Bronchial epithelial cell (primary cell): Measurements from ENCODE around the gene KRT12. TPM values are rescaled to one million over a fixed set of nuclear protein-coding genes. Genes with fewer than 3 reads are reported as not detected.

Experiments used
- DNase-seq: peaks from one replicate; pipeline ENCODE4 v3.0.0-alpha.2; 2010; ENCODE audit warnings: low read depth
- FAIRE-seq: peaks from 2 replicates; lab custom pipeline; 2011; peaks lifted over from hg19 to GRCh38; lab: Jason Lieb, UNC
- H3K27me3 ChIP-seq: 2 replicates; pipeline ENCODE4 v1.5.1; 2011; ENCODE audit warnings: low read length; ENCODE audit not compliant: control insufficient read depth, insufficient read depth
- H3K36me3 ChIP-seq: 2 replicates; pipeline ENCODE4 v1.5.1; 2011; ENCODE audit warnings: low read length; ENCODE audit not compliant: control insufficient read depth, insufficient read depth
- H3K4me3 ChIP-seq: 2 replicates; pipeline ENCODE4 v1.5.1; 2011; ENCODE audit warnings: mild to moderate bottlenecking, low read depth, low read length, control low read depth
- total RNA-seq: library from RNA; depleted of rRNA; stranded (reverse); fragments of >200 nt; gene quantifications from 2 replicates; pipeline ENCODE4 v1.2.1, GENCODE V29; 2014
- TF ChIP-seq, protein P1 (sequence below): IDR thresholded peaks from 2 replicates; pipeline ENCODE4 v1.5.1; 2011; ENCODE audit warnings: mild to moderate bottlenecking, moderate library complexity, low read length, control low read depth, inconsistent platforms; ENCODE audit not compliant: insufficient read depth, severe bottlenecking

Gene KRT12
- total RNA-seq, 1 donor from 2014 or later, result not detected

DNA sequence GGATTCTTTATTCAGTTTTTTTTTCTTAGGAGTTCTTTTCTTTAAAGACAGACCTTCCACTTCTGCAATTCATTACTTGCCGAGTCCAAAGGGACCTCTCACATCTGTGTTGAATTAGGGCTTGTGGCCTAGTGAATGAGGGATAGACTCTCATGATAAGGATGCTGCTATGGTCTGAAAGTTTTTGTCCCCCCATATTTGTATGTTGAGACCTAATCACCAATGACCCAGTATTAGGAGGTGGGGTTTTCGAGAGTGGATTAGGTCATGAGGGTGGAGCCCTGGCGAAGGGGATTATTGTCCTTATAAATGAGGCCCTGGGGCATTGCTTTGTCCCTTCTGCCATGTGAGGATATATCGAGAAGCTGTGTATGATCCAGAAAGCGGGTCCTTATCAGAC lies 9.5 kb downstream of the KRT12 start:
- DNase-seq (no peak), FAIRE-seq (no peak)
- Histone ChIP-seq H3K36me3 (no peaks in the 10 kb centered on the region), H3K4me3 (no peak overlapping the region), H3K27me3 (no peaks in the 10 kb centered on the region)
- TF ChIP-seq, protein P1, sequence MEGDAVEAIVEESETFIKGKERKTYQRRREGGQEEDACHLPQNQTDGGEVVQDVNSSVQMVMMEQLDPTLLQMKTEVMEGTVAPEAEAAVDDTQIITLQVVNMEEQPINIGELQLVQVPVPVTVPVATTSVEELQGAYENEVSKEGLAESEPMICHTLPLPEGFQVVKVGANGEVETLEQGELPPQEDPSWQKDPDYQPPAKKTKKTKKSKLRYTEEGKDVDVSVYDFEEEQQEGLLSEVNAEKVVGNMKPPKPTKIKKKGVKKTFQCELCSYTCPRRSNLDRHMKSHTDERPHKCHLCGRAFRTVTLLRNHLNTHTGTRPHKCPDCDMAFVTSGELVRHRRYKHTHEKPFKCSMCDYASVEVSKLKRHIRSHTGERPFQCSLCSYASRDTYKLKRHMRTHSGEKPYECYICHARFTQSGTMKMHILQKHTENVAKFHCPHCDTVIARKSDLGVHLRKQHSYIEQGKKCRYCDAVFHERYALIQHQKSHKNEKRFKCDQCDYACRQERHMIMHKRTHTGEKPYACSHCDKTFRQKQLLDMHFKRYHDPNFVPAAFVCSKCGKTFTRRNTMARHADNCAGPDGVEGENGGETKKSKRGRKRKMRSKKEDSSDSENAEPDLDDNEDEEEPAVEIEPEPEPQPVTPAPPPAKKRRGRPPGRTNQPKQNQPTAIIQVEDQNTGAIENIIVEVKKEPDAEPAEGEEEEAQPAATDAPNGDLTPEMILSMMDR, result no peak

DNA sequence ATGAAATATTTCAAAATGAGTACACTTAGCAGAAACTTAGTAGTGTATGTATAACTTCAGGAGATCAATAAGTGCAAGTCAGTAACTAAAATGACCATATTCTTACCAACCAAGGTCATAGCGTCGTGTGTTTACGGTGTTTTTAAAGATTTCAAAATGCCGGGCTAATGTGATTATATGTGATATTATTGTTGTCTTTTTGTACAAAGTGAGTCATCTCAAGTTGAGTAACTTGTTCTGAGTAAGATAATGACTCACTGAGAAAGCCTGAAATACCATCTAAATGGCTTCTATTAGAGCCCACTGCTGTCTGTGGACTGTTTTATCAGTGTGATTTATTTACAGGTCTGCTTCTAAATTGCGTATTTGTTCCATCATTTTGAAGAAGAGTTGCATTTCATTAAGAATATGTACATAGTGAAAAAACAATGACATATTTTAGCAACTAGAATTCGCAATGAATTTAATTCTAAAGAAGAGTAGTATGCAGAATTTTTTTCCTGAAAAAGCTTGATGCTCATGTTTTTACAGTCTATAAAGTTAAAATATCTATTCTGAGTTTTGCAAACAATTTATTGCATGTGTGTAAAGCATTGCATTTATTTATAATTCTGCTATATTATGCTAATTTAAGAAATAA lies 12.7 kb downstream of the KRT12 start:
- Histone ChIP-seq H3K4me3 (no peak overlapping the region), H3K36me3 (no peaks in the 10 kb centered on the region), H3K27me3 (no peaks in the 10 kb centered on the region)
- TF ChIP-seq, protein P1, result no peak
- no peak for FAIRE-seq
- DNase-seq, result peak; percentile 93

DNA sequence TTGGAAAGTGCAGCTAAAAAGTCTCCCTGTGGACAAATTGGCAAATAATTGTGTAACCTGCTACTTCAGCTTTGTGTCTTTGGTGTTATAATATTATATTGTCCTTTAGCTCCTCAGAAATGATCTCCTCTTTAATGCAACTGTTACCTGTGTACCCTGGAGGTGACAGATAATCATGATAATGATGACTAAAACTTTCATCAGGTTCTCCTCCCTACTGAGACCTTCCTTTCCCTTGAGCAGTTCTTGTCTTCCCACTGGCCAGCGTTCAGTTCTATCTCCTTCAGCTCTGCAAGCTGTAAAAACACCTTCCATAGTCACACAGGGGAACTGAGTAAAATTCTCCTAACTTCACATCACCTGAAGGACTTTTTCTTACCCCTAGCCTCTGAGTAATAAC lies 14.7 kb downstream of the KRT12 start:
- FAIRE-seq (no peak), DNase-seq (peak; percentile 7)
- H3K27me3 ChIP-seq, result no peaks in the 10 kb centered on the region
- no peak overlapping the region for H3K4me3 ChIP-seq
- TF ChIP-seq, protein P1, result no peak
- no peaks in the 10 kb centered on the region for H3K36me3 ChIP-seq

DNA sequence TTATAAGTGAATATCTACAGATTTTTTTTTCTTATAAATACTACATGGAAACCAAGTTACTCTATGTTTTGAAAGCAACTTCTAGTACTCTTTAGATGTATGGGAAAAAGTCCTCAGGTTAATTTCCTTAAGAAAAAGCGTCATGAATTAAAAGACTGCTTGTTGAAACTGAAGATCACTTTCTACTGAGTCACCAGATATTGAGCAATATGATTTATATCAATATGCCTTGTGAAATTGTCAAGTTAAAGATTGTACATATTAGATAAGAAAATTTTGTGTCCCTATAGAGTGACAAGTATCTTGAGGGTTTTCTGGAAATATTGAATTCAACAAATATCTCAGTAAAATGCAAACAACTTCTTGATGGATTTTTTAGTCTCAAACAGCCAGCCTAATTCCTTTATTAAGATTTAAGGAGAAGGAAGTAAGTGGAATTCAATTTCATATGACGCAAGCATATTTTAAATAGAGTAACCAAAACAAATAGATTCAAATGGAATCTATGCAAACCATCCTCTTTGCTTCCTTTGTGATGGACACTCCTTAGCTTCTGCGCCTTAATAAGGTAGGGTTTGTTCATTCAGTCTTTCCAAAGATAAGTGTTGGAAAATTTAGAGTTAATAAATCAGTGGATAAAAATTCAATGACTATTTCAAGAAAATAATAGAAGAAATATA lies 16.6 kb downstream of the KRT12 start:
- FAIRE-seq (no peak), DNase-seq (peak; percentile 92)
- TF ChIP-seq, protein P1, result no peak
- Histone ChIP-seq H3K36me3 (no peaks in the 10 kb centered on the region), H3K27me3 (no peaks in the 10 kb centered on the region), H3K4me3 (no peak overlapping the region)

DNA sequence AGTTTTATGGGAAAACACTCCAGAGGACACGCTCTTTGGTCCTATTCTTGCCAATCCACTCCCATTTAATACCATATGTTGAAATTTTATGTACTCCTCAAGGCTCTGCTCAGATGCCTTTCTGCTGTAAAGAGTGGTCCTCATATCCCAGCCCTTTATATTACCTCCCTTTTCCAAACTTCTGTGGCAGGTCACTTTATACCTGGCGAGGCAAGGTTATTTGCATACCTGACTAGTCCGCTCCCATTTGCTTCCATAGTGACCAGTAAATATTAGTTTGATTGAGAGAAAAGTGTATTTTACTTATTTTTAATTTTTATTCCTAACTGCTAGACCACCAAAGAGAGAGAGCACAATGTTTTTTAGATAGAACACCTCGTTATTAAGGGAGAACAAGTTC lies 17.3 kb downstream of the KRT12 start:
- H3K36me3 ChIP-seq, result no peaks in the 10 kb centered on the region
- FAIRE-seq (no peak), DNase-seq (no peak)
- H3K27me3 ChIP-seq, result no peaks in the 10 kb centered on the region
- no peak overlapping the region for H3K4me3 ChIP-seq
- TF ChIP-seq, protein P1, result no peak
